HEK293 (cell line): ENCODE results near the gene UVSSA.

Source experiments
- CTCF ChIP-seq: fragments of 450-650 bp; formaldehyde crosslinking; IDR thresholded peaks from 2 replicates; pipeline ENCODE4 v1.5.1; 2016; ENCODE audit warnings: missing biosample characterization, missing genetic modification characterization
- PBX3 ChIP-seq: sonication (generic); formaldehyde crosslinking; IDR thresholded peaks from 2 replicates; pipeline ENCODE4 v1.8.1; 2022; ENCODE audit warnings: mild to moderate bottlenecking, moderate library complexity, missing genetic modification reagents
- SP3 ChIP-seq: fragments of 450-650 bp; formaldehyde crosslinking; IDR thresholded peaks from 2 replicates; pipeline ENCODE4 v1.5.1; 2016; ENCODE audit warnings: missing biosample characterization, missing genetic modification characterization
- SP7 ChIP-seq: fragments of 450-650 bp; formaldehyde crosslinking; IDR thresholded peaks from 2 replicates; pipeline ENCODE4 v1.5.1; 2016; ENCODE audit warnings: missing biosample characterization, missing genetic modification characterization
- TCF7L2 ChIP-seq: IDR thresholded peaks from 2 replicates; pipeline ENCODE4 v1.6.1; 2011; ENCODE audit warnings: low read depth, mild to moderate bottlenecking, inconsistent platforms, low read length, moderate library complexity, borderline replicate concordance
- ZBTB17 ChIP-seq: fragments of 450-650 bp; formaldehyde crosslinking; IDR thresholded peaks from 2 replicates; pipeline ENCODE4 v1.5.1; 2016; ENCODE audit warnings: missing biosample characterization, missing genetic modification characterization
- ZNF398 ChIP-seq: fragments of 450-650 bp; formaldehyde crosslinking; IDR thresholded peaks from 2 replicates; pipeline ENCODE4 v1.5.1; 2017; ENCODE audit warnings: missing biosample characterization, missing genetic modification characterization
- ZNF48 ChIP-seq: fragments of 450-650 bp; formaldehyde crosslinking; IDR thresholded peaks from 2 replicates; pipeline ENCODE4 v1.5.1; 2016; ENCODE audit warnings: missing biosample characterization, missing genetic modification characterization
- ZNF521 ChIP-seq: fragments of 450-650 bp; formaldehyde crosslinking; IDR thresholded peaks from 2 replicates; pipeline ENCODE4 v1.5.1; 2017; ENCODE audit warnings: missing biosample characterization, mild to moderate bottlenecking, missing genetic modification characterization
- ZNF580 ChIP-seq: fragments of 450-650 bp; formaldehyde crosslinking; IDR thresholded peaks from 2 replicates; pipeline ENCODE4 v1.5.1; 2016; ENCODE audit warnings: missing biosample characterization, missing genetic modification characterization
- ZNF677 ChIP-seq: fragments of 450-650 bp; IDR thresholded peaks from 2 replicates; pipeline ENCODE4 v1.5.0; 2018; ENCODE audit warnings: missing biosample characterization, mild to moderate bottlenecking, missing genetic modification characterization, moderate library complexity
- ZNF704 ChIP-seq: fragments of 450-650 bp; formaldehyde crosslinking; IDR thresholded peaks from 2 replicates; pipeline ENCODE4 v1.5.1; 2016; ENCODE audit warnings: missing biosample characterization, missing genetic modification characterization
- ZNF76 ChIP-seq: fragments of 450-650 bp; formaldehyde crosslinking; IDR thresholded peaks from 2 replicates; pipeline ENCODE4; 2016; ENCODE audit warnings: low read depth, missing biosample characterization, missing genetic modification characterization, borderline replicate concordance

GRCh38 chr4:1347410-1347864 is 429 bp downstream of the UVSSA start:
- TF ChIP-seq CTCF (no peak), SP7 (tag by site-specific recombination) (no peak), TCF7L2 (no peak), ZNF704 (no peak), ZNF521 (tag by site-specific recombination) (no peak), ZNF48 (no peak), PBX3 (CRISPR knock-in tag) (no peak), ZNF580 (tag by site-specific recombination) (no peak), ZNF398 (no peak), ZNF76 (no peak), ZNF677 (no peak), ZBTB17 (peak; percentile 56), SP3 (tag by site-specific recombination) (no peak)
